HCT116 (cell line): Measurements from ENCODE around the gene YKT6. TPM values are rescaled to one million over a fixed set of nuclear protein-coding genes. Genes with fewer than 3 reads are reported as not detected.

Experiments
- ATAC-seq: fragments of 200-7000 bp; cut with Tn5 transposase; 2 replicates; pipeline ENCODE4 v1.9.1; 2020; ENCODE audit warnings: mild to moderate bottlenecking, moderate library complexity
- BruUV-seq: library from RNA; stranded (reverse); fragments of 400-500 nt; replicated peaks from 2 replicates; lab custom pipeline; 2021; lab: Mats Ljungman, UMichigan
- CTCF ChIA-PET: fragments of 300-600 bp; sonication (Branson Sonifier 250); formaldehyde crosslinking; loops from one replicate; lab custom pipeline; 2021; ENCODE audit warnings: antibody characterized with exemption; lab: Charles Lee
- POLR2A ChIA-PET: fragments of 300-600, 350-600 bp; sonication (Branson Sonifier 250); formaldehyde crosslinking; loops from one replicate; lab custom pipeline; 2021; ENCODE audit warnings: antibody characterized with exemption; lab: Charles Lee
- RAD21 ChIA-PET, 2 experiments: fragments of 300-600 bp; sonication (Branson Sonifier 250); formaldehyde crosslinking; loops; one replicate each; lab custom pipeline; 2023; ENCODE audit warnings: low total read pairs in 2 of 2; ENCODE audit not compliant: uncharacterized antibody in 2 of 2, unreplicated experiment in 2 of 2, low non-redundant PET in 1 of 2; lab: Charles Lee
- DNase-seq: peaks from one replicate; pipeline ENCODE4 v3.0.0-alpha.2; 2010; ENCODE audit warnings: low read depth, low spot score
- H2AFZ ChIP-seq: fragments of 200-600 bp; shearing (Covaris generic), sonication (generic); 2 replicates; pipeline ENCODE4 v1.6.1; 2017; ENCODE audit warnings: low read depth, mixed run types, mixed read lengths, antibody characterized with exemption, low read length; ENCODE audit not compliant: poor library complexity, severe bottlenecking
- H3K27ac ChIP-seq: 2 replicates; pipeline ENCODE4 v1.5.1; 2012; ENCODE audit warnings: low read depth, low read length
- H3K27me3 ChIP-seq: fragments of 200-600 bp; sonication (generic); 2 replicates; pipeline ENCODE4 v1.6.1; 2016; ENCODE audit warnings: mixed run types, low read length, mixed read lengths; ENCODE audit not compliant: insufficient read depth
- H3K36me3 ChIP-seq, 2 experiments: fragments of 200-500 bp in 1 of 2; fragments of 200-600 bp in 1 of 2; sonication (Bioruptor generic) in 1 of 2; sonication (generic) in 1 of 2; 2 replicates each; pipeline versions ENCODE4 v1.5.1 to v1.6.1; 2014 to 2016; ENCODE audit warnings: low read length in 2 of 2, inconsistent platforms in 1 of 2, mixed read lengths in 1 of 2, mixed run types in 1 of 2; ENCODE audit not compliant: insufficient read depth in 2 of 2, control insufficient read depth in 1 of 2
- H3K4me1 ChIP-seq, 2 experiments: fragments of 200-600 bp in 1 of 2; sonication (generic) in 1 of 2; 2 replicates each; pipeline versions ENCODE4 v1.5.1 to v1.6.1; 2012 to 2017; ENCODE audit warnings: low read length in 2 of 2, inconsistent platforms in 1 of 2, mild to moderate bottlenecking in 1 of 2, mixed read lengths in 1 of 2, mixed run types in 1 of 2, moderate library complexity in 1 of 2; ENCODE audit not compliant: insufficient read depth in 2 of 2, control insufficient read depth in 1 of 2
- H3K4me2 ChIP-seq: fragments of 200-600 bp; sonication (generic); 2 replicates; pipeline ENCODE4 v1.6.1; 2017; ENCODE audit warnings: mixed run types, low read length, mixed read lengths
- H3K4me3 ChIP-seq, 2 experiments: fragments of 200-600 bp in 1 of 2; sonication (generic) in 1 of 2; replicated peaks in 1 of 2; 2 replicates each; pipeline ENCODE4 v1.5.1; 2011 to 2016; ENCODE audit warnings: low read length in 2 of 2, control low read depth in 1 of 2, low read depth in 1 of 2, mild to moderate bottlenecking in 1 of 2, mixed read lengths in 1 of 2, mixed run types in 1 of 2
- H3K79me2 ChIP-seq: fragments of 200-600 bp; sonication (generic); 2 replicates; pipeline ENCODE4 v1.6.1; 2017; ENCODE audit warnings: mild to moderate bottlenecking, mixed run types, low read length, moderate library complexity, mixed read lengths; ENCODE audit not compliant: insufficient read depth
- H3K9ac ChIP-seq: fragments of 200-600 bp; sonication (generic); 2 replicates; pipeline ENCODE4 v1.6.1; 2016; ENCODE audit warnings: low read length, mixed read lengths
- H3K9me2 ChIP-seq: fragments of 200-600 bp; sonication (generic), shearing (Covaris generic); 2 replicates; pipeline ENCODE4 v1.6.1; 2017; ENCODE audit warnings: mixed run types, mild to moderate bottlenecking, moderate library complexity; ENCODE audit not compliant: insufficient read depth
- H3K9me3 ChIP-seq, 2 experiments: fragments of 200-500 bp in 1 of 2; fragments of 200-600 bp in 1 of 2; sonication (Bioruptor generic) in 1 of 2; sonication (generic) in 1 of 2; 2 replicates each; pipeline ENCODE4 v1.6.1; 2014 to 2017; ENCODE audit warnings: low read length in 2 of 2, mixed read lengths in 2 of 2, inconsistent platforms in 1 of 2, low read depth in 1 of 2, mild to moderate bottlenecking in 1 of 2, mixed run types in 1 of 2, moderate library complexity in 1 of 2; ENCODE audit not compliant: control insufficient read depth in 1 of 2, insufficient read depth in 1 of 2
- H4K20me1 ChIP-seq: fragments of 200-600 bp; sonication (generic), shearing (Covaris generic); 2 replicates; pipeline ENCODE4 v1.6.1; 2017; ENCODE audit warnings: mixed run types, mild to moderate bottlenecking, moderate library complexity; ENCODE audit not compliant: insufficient read depth
- ELF1 ChIP-seq: IDR thresholded peaks from 2 replicates; pipeline ENCODE4 v1.6.1; 2012; ENCODE audit warnings: low read depth, borderline replicate concordance
- POLR2A ChIP-seq: IDR thresholded peaks from 2 replicates; pipeline ENCODE4 v1.7.0; 2011; ENCODE audit warnings: borderline replicate concordance; ENCODE audit not compliant: insufficient read depth, insufficient read length; ENCODE audit errors: extremely low read depth
- SRF ChIP-seq: IDR thresholded peaks from 2 replicates; pipeline ENCODE4 v1.6.1; 2012; ENCODE audit warnings: low read depth
- ZNF274 ChIP-seq: fragments of 200-500 bp; sonication (Bioruptor generic); IDR thresholded peaks from 2 replicates; pipeline ENCODE4 v1.6.1; 2014; ENCODE audit warnings: mild to moderate bottlenecking, low read depth, low read length, inconsistent platforms
- intact Hi-C: fragments of 100-400 bp; cut with micrococcal nuclease; formaldehyde crosslinking; loops from 2 replicates; pipeline ENCODE4 v1.10.0; 2022
- total RNA-seq: library from RNA; stranded (reverse); gene quantifications from one replicate; pipeline ENCODE4 v1.2.1, GENCODE V29; 2021; ENCODE audit not compliant: unreplicated experiment

The YKT6 gene
- total RNA-seq, 1 experiment from 2014 or later = 84.8 TPM

DNA sequence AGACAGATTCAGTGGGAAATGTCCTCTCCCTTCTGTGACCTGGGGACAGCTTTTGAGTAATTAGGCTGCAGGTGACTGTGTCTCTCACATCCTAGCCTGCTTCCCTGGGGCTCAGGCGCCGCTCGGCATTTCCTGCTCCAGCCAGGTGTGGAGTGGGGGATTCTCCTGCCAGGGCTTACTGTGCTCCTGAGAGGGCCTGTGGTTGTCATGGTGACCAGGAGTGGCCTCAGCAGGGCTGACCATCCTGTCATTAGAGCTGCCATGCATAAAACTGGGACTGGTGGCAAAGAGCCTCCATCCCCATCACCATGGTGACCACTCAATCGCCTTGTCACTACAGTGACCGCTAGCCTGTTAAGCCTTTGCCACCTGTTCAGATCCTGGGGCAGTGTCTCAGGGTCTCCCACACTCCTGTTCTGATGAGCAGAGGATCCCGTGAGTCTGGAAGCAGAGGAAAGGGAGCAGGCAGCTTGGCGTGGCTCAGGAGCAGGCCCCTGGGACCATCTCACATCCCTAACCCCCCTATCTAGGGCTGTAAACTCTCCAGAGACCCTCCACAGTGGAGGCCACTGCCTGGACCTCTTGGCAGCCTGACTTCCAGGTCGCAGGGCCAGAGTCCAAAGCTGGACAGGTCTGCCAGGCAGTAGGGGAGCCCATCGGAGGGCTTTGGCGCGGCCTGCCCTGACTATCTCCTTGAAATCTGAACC, 11.3 kb upstream of the YKT6 start, which contains the start of gene GCK:
Gene GCK (minus strand): TSS at position 154 of the 707 bp plus-strand sequence. CDS start 486 bp downstream, outside the sequence.
- peaks cover 7 to 20% of the 10 kb centered on the region in 2 experiments for H3K4me1 ChIP-seq
- ChIA-PET POLR2A (no interaction called here), RAD21 (no interaction called here), CTCF (no interaction called here)
- no TSS peak for BruUV-seq
- H3K36me3 ChIP-seq = no peaks in the 10 kb centered on the region
- intact Hi-C loops = no loop called here
- no peak within 1 kb of the TSS for H3K4me2 ChIP-seq
- TF ChIP-seq ELF1 (no peak), ZNF274 (no peak), POLR2A (no peak)
- no peaks in the 10 kb centered on the region for H3K9me3 ChIP-seq
- no peak for ATAC-seq
- no peak within 1 kb of the TSS for H3K9ac ChIP-seq
- H3K27ac ChIP-seq = no peak within 1 kb of the TSS
- no peak within 1 kb of the TSS for H2AFZ ChIP-seq
- H3K27me3 ChIP-seq = no peaks in the 10 kb centered on the region
- no peak within 1 kb of the TSS for H3K4me3 ChIP-seq
- no peak for DNase-seq
- no peaks in the 10 kb centered on the region for H4K20me1 ChIP-seq
- H3K9me2 ChIP-seq = no peaks in the 10 kb centered on the region
- no peaks in the 10 kb centered on the region for H3K79me2 ChIP-seq

GRCh38 chr7:44189993-44190872, 10.5 kb upstream of the YKT6 start:
- ChIA-PET RAD21 (no interaction called here), POLR2A (no interaction called here)
- ATAC-seq = no peak
- no TSS peak for BruUV-seq
- no peak for TF ChIP-seq SRF
- TF ChIP-seq, all 23 proteins: peak for 0
- CTCF ChIA-PET = no interaction called here
- no peaks in the 10 kb centered on the region for H3K9me2 ChIP-seq
- H2AFZ ChIP-seq = no peak overlapping the region
- intact Hi-C loops = no loop called here
- no peaks in the 10 kb centered on the region for H4K20me1 ChIP-seq
- H3K27me3 ChIP-seq = no peaks in the 10 kb centered on the region
- no peaks in the 10 kb centered on the region for H3K79me2 ChIP-seq
- DNase-seq = no peak
- H3K9me3 ChIP-seq = no peaks in the 10 kb centered on the region
- peaks cover under 1 to 12% of the 10 kb centered on the region in 2 experiments for H3K4me1 ChIP-seq
- no peak overlapping the region for H3K4me2 ChIP-seq
- H3K36me3 ChIP-seq = no peaks in the 10 kb centered on the region
- no peak overlapping the region for H3K27ac ChIP-seq
- H3K9ac ChIP-seq = no peak overlapping the region
- H3K4me3 ChIP-seq = no peak overlapping the region
